OCI-LY3 (cell line): ENCODE results near the gene MAB21L3.

Source experiments
- H2AFZ ChIP-seq: fragments of 200-600, 300-600 bp; shearing (Covaris generic); 2 replicates; pipeline ENCODE4 v1.6.0; 2014; ENCODE audit warnings: antibody characterized with exemption, low read depth, low read length
- H3K27ac ChIP-seq: fragments of 200-600, 300-600 bp; sonication (generic); 2 replicates; pipeline ENCODE4 v1.5.1; 2014; ENCODE audit warnings: mild to moderate bottlenecking, low read length, moderate library complexity, mixed read lengths
- H3K27me3 ChIP-seq: fragments of 200-600, 300-600 bp; sonication (generic); 2 replicates; pipeline ENCODE4 v1.6.1; 2014; ENCODE audit warnings: low read depth, low read length, mixed read lengths
- H3K36me3 ChIP-seq: fragments of 200-600, 300-600 bp; sonication (generic); replicated peaks from 2 replicates; pipeline ENCODE3; 2014; ENCODE audit warnings: low read depth, low read length, mixed read lengths
- H3K4me1 ChIP-seq: fragments of 300-600, 200-600 bp; sonication (generic); 2 replicates; pipeline ENCODE4 v1.6.1; 2014; ENCODE audit warnings: low read length, mixed read lengths
- H3K4me2 ChIP-seq: fragments of 200-600, 300-600 bp; sonication (generic); 2 replicates; pipeline ENCODE4 v1.6.1; 2014; ENCODE audit warnings: low read length, mixed read lengths
- H3K4me3 ChIP-seq: fragments of 300-600, 200-600 bp; sonication (generic); 2 replicates; pipeline ENCODE4 v1.5.1; 2014; ENCODE audit warnings: antibody characterized with exemption, mild to moderate bottlenecking, low read length, moderate library complexity
- H3K79me2 ChIP-seq: fragments of 300-600, 200-600 bp; shearing (Covaris generic); 2 replicates; pipeline ENCODE4 v1.6.1; 2014; ENCODE audit warnings: mild to moderate bottlenecking, low read length, mixed read lengths
- H3K9ac ChIP-seq: fragments of 300-600, 200-600 bp; shearing (Covaris generic); 2 replicates; pipeline ENCODE4 v1.6.0; 2014; ENCODE audit warnings: mild to moderate bottlenecking, low read length, moderate library complexity
- H3K9me3 ChIP-seq: fragments of 200-600, 300-600 bp; shearing (Covaris generic); 2 replicates; pipeline ENCODE4 v1.6.1; 2014; ENCODE audit warnings: low read length, mixed read lengths; ENCODE audit not compliant: insufficient read depth
- H4K20me1 ChIP-seq: fragments of 200-600, 300-600 bp; sonication (generic); 2 replicates; pipeline ENCODE4 v1.6.1; 2016; ENCODE audit warnings: low read length, mixed read lengths; ENCODE audit not compliant: insufficient read depth
- CTCF ChIP-seq: fragments of 200-600, 300-600 bp; sonication (generic); IDR thresholded peaks from 2 replicates; pipeline ENCODE4 v1.5.1; 2014; ENCODE audit warnings: antibody characterized with exemption, low read length, low read depth
- EZH2phosphoT487 ChIP-seq: fragments of 200-600 bp; shearing (Covaris generic); IDR thresholded peaks from 2 replicates; pipeline ENCODE4 v1.6.1; 2018; ENCODE audit warnings: antibody characterized with exemption, mixed run types, low read depth

Gene MAB21L3

DNA sequence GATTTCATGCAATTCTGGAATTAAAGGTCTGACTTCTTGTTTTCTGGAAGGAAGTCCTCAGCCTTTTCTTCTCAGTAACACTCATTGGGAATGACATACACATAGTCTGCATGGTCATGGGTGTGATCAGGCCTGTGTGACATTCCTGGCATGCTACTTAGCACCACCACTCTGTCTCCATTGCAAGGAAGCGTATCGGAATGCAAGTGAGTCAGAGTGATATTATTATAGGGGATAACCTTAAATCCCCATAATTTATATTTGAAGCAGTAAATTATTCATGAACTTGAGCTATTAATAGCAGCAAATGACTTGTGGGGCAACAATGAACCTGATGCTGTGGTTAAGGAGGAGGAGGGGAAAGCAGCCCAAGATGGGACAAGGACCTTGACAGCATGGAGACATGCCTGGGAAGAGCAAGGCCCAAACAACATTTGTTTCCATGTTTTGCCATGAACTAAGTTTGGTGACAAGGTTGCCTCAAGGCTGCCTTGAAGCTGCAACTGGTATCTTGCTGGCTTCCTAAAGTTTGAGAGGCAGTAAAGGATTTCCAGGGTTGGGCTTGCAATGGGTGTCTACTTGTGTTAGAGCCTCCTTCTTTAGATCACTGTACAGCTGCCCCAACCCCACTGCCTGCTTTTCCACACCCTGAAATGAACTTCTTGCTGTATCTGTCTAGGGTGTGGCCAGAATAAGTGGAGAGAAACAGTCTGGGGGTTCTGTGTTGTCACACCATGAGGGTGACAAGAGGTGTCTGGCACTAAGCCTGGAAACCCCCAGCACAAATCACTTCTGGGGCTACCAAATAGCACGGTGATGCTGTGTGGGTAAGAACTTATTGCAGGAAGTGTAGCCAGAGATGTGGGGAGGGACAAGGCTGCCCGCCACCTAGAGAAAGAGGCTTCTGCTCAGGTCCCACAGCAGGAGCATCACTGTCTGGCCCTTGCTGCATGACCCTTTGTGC is 4.6 kb downstream of the MAB21L3 start:
- Histone ChIP-seq H3K27ac (no peak overlapping the region), H4K20me1 (no peaks in the 10 kb centered on the region), H3K9ac (no peak overlapping the region), H2AFZ (no peak overlapping the region), H3K4me2 (no peak overlapping the region), H3K4me1 (peaks cover 13% of the 10 kb centered on the region), H3K79me2 (no peaks in the 10 kb centered on the region), H3K27me3 (0 out of 2 replicates have a peak, but pooled peaks cover 3% of the 10 kb centered on the region), H3K36me3 (no peaks in the 10 kb centered on the region), H3K9me3 (no peaks in the 10 kb centered on the region), H3K4me3 (no peak overlapping the region)
- TF ChIP-seq CTCF (no peak), EZH2phosphoT487 (no peak)

GRCh38 chr1:116118471-116118870 is 7.3 kb downstream of the MAB21L3 start:
- no peak overlapping the region for H3K4me3 ChIP-seq
- no peak overlapping the region for H3K9ac ChIP-seq
- H3K36me3 ChIP-seq, result no peaks in the 10 kb centered on the region
- TF ChIP-seq CTCF, result no peak
- no peak for TF ChIP-seq EZH2phosphoT487
- no peak overlapping the region for H3K27ac ChIP-seq
- H3K79me2 ChIP-seq, result no peaks in the 10 kb centered on the region
- H3K4me2 ChIP-seq, result no peak overlapping the region
- H2AFZ ChIP-seq, result no peak overlapping the region
- 0 out of 2 replicates have a peak, but pooled peaks cover 3% of the 10 kb centered on the region for H3K27me3 ChIP-seq
- H3K4me1 ChIP-seq, result no peaks in the 10 kb centered on the region
- no peaks in the 10 kb centered on the region for H3K9me3 ChIP-seq
- H4K20me1 ChIP-seq, result no peaks in the 10 kb centered on the region

GRCh38 chr1:116119876-116120275 is 8.7 kb downstream of the MAB21L3 start:
- peaks cover under 1% of the 10 kb centered on the region; the same call in 1 of the 2 replicates for H3K27me3 ChIP-seq
- no peak overlapping the region for H3K27ac ChIP-seq
- TF ChIP-seq CTCF (no peak), EZH2phosphoT487 (no peak)
- H3K36me3 ChIP-seq, result no peaks in the 10 kb centered on the region
- no peak overlapping the region for H3K4me3 ChIP-seq
- H4K20me1 ChIP-seq, result no peaks in the 10 kb centered on the region
- no peaks in the 10 kb centered on the region for H3K79me2 ChIP-seq
- no peak overlapping the region for H2AFZ ChIP-seq
- H3K4me1 ChIP-seq, result no peaks in the 10 kb centered on the region
- H3K9ac ChIP-seq, result no peak overlapping the region
- no peak overlapping the region for H3K4me2 ChIP-seq
- H3K9me3 ChIP-seq, result no peaks in the 10 kb centered on the region

GRCh38 chr1:116122955-116123757 is 12.0 kb downstream of the MAB21L3 start:
- H3K4me1 ChIP-seq, result no peaks in the 10 kb centered on the region
- no peak overlapping the region for H2AFZ ChIP-seq
- H3K9me3 ChIP-seq, result no peaks in the 10 kb centered on the region
- H3K27ac ChIP-seq, result no peak overlapping the region
- H3K27me3 ChIP-seq, result peaks cover 17% of the 10 kb centered on the region
- no peak overlapping the region for H3K4me2 ChIP-seq
- TF ChIP-seq CTCF (no peak), EZH2phosphoT487 (no peak)
- H3K4me3 ChIP-seq, result no peak overlapping the region
- no peaks in the 10 kb centered on the region for H4K20me1 ChIP-seq
- H3K36me3 ChIP-seq, result no peaks in the 10 kb centered on the region
- H3K79me2 ChIP-seq, result no peaks in the 10 kb centered on the region
- H3K9ac ChIP-seq, result no peak overlapping the region
